Lower lobe of right lung (tissue), 2 donors: ENCODE data around the gene TNFAIP8L3. TPM values are rescaled to one million over a fixed set of nuclear protein-coding genes. Genes with fewer than 3 reads are reported as not detected.

Experiments
- ATAC-seq, 2 donors: fragments of 200-7000 bp; cut with Tn5 transposase; one replicate each; pipeline ENCODE4 v1.9.1; 2020 to 2022; ENCODE audit warnings: mild to moderate bottlenecking in 2 of 2, moderate library complexity in 2 of 2
- DNase-seq: peaks from one replicate; pipeline ENCODE4 v3.0.0-alpha.2; 2020
- H3K27ac ChIP-seq: fragments of 200-600 bp; one replicate; pipeline ENCODE4 v1.8.0; 2022
- H3K27me3 ChIP-seq: fragments of 200-600 bp; one replicate; pipeline ENCODE4 v1.8.0; 2022; ENCODE audit warnings: low read depth
- H3K36me3 ChIP-seq: fragments of 200-600 bp; one replicate; pipeline ENCODE4 v1.8.0; 2022; ENCODE audit warnings: mild to moderate bottlenecking
- H3K4me1 ChIP-seq: fragments of 200-600 bp; one replicate; pipeline ENCODE4 v1.8.0; 2022
- H3K4me3 ChIP-seq: fragments of 200-600 bp; one replicate; pipeline ENCODE4 v1.8.0; 2022; ENCODE audit warnings: mild to moderate bottlenecking
- H3K9me3 ChIP-seq: fragments of 200-600 bp; one replicate; pipeline ENCODE4 v1.8.0; 2022
- intact Hi-C: fragments of 100-400 bp; cut with DNase I; formaldehyde crosslinking; loops from one replicate; pipeline ENCODE4 v1.11.0; 2022
- total RNA-seq: library from RNA; stranded (reverse); fragmentation: NEBNext Ultra II Directional; extraction: Animal tissue kit (Norgen Biotek cat#: 25700); gene quantifications from one replicate; pipeline ENCODE4 v1.2.1, GENCODE V29; 2021
- TF ChIP-seq, protein P1 (sequence below): fragments of 200-600 bp; IDR thresholded peaks from one replicate; pipeline ENCODE4 v1.8.0; 2022; ENCODE audit warnings: antibody characterized with exemption, mild to moderate bottlenecking
- donor health status: DM: no; HTN: yes; CAD: no; lungs with severe emphysema.

The TNFAIP8L3 gene
- total RNA-seq, 1 donor from 2014 or later: 10.4 TPM

DNA sequence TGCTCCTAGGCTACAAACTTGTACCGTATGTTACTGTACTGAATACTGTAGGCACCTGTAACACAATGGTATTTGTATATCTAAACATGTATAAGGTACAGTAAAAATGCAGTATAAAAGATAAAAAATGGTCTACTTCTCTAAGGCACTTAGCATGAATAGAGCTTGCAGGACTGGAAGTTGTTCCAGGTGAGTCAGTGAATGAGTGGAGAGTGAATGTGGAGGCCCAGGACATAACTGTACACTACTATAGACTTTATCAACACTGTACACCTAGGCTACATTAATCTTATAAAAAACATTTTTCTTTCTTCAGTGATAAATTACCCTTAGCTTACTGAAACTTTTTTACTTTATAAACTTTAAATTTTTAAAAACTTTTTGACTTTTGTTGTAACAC, 12.5 kb downstream of the TNFAIP8L3 start:
- H3K9me3 ChIP-seq: no peaks in the 10 kb centered on the region
- intact Hi-C loops: no loop called here
- DNase-seq (no peak), ATAC-seq (no peak)
- no peaks in the 10 kb centered on the region for H3K36me3 ChIP-seq
- H3K27me3 ChIP-seq: no peaks in the 10 kb centered on the region
- no peak overlapping the region for H3K27ac ChIP-seq
- TF ChIP-seq, protein P1, sequence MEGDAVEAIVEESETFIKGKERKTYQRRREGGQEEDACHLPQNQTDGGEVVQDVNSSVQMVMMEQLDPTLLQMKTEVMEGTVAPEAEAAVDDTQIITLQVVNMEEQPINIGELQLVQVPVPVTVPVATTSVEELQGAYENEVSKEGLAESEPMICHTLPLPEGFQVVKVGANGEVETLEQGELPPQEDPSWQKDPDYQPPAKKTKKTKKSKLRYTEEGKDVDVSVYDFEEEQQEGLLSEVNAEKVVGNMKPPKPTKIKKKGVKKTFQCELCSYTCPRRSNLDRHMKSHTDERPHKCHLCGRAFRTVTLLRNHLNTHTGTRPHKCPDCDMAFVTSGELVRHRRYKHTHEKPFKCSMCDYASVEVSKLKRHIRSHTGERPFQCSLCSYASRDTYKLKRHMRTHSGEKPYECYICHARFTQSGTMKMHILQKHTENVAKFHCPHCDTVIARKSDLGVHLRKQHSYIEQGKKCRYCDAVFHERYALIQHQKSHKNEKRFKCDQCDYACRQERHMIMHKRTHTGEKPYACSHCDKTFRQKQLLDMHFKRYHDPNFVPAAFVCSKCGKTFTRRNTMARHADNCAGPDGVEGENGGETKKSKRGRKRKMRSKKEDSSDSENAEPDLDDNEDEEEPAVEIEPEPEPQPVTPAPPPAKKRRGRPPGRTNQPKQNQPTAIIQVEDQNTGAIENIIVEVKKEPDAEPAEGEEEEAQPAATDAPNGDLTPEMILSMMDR: no peak
- H3K4me3 ChIP-seq: no peak overlapping the region
- peaks cover 2% of the 10 kb centered on the region for H3K4me1 ChIP-seq

DNA sequence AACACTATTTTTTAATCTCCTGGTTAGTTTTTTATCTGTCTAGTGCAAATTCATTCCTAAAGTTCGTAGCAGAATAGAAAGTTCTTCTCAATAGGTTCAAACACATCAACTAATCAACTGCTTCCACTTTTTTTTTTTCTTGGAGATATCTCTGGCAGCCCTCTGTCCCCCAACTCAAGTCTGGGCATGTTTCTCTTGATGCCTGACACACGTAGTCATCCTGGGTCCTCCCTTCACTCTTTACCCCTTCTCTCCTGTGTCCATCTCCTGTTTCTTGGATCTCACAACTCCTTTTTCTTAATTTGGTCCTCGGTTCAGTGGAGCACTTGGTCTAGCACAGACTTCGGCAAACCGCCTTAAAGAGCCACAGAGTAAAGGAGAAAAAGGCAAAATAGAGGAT, 14.4 kb downstream of the TNFAIP8L3 start:
- no peak for DNase-seq
- Histone ChIP-seq H3K4me1 (peaks cover 14% of the 10 kb centered on the region), H3K9me3 (no peaks in the 10 kb centered on the region), H3K36me3 (no peaks in the 10 kb centered on the region), H3K27me3 (no peaks in the 10 kb centered on the region), H3K27ac (no peak overlapping the region), H3K4me3 (no peak overlapping the region)
- intact Hi-C loops: no loop called here
- no peak for ATAC-seq
- TF ChIP-seq, protein P1: no peak

DNA sequence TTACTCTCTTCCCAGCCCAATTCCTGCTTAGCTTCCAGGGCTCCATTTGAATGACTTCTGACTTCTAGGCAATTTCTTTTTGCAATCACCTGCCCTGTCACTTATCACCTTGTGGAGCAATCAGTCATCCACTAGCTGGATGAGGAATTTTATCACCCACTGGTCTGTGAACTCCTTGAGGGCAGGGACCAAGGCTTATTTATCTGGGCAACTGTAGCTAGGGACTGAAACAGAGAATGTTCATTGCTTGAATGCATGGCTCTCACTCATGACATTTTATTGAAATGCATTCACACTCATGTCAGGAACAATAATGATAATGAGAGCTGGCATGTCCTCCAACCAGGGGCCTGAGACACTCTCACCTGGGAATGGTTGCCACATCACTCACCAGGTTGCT, 15.5 kb downstream of the TNFAIP8L3 start:
- Histone ChIP-seq H3K4me1 (peaks cover 14% of the 10 kb centered on the region), H3K27ac (no peak overlapping the region), H3K9me3 (no peaks in the 10 kb centered on the region), H3K36me3 (no peaks in the 10 kb centered on the region), H3K4me3 (no peak overlapping the region), H3K27me3 (no peaks in the 10 kb centered on the region)
- TF ChIP-seq, protein P1: no peak
- DNase-seq (no peak), ATAC-seq (no peak)
- intact Hi-C loops: no loop called here

DNA sequence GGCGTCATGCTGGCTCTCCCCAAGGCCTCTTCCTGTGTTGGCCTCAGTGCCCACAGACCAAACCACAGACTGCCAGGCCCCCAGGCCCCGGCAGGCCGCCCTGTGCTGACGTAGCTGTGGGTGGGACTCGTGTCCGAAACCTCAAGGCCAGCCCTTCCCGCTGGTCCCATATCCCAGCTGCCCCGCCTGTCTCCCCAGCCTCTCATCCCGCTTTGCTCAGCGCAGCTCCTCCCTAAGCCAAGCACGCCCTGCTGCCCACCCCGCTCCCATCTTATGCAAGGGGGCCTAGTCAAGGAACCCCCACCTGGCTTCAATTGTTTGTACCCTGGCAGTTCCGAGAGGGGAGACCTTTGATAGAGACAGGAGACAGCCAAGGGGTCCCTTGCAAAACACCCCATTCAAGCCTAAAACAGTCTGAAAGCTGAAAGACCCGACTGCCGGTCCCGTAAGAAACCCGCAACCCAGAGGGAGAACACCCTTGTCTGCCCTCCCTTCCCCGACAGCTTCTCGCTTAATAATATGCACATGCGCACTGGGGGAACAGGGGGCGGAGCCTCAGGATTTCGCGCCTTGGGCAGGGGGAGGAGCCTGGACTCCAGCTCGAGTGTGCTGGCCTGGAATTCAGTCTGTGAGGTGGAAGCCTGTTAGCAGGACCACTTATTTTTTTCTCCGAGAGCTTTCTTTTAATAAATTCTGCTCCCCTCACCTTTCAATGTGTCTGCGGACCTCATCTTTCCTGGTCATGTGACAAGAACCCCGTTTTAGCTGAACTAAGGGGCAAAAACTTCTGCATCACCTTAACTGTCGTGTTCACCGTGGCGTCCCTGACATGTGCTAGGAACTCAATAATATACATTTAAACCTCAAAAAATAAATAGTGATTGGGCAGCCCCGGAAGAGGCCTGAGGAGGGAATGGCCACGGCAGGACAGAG, 17.2 kb downstream of the TNFAIP8L3 start:
- Histone ChIP-seq H3K27ac (peak overlapping the region; percentile 49), H3K9me3 (no peaks in the 10 kb centered on the region), H3K4me1 (peaks cover 14% of the 10 kb centered on the region), H3K27me3 (no peaks in the 10 kb centered on the region), H3K36me3 (no peaks in the 10 kb centered on the region), H3K4me3 (peak overlapping the region; percentile 46)
- TF ChIP-seq, protein P1: no peak
- DNase-seq (peak; percentile 79), ATAC-seq (peak; percentile 87 to 89)
- intact Hi-C loops: no loop called here

DNA sequence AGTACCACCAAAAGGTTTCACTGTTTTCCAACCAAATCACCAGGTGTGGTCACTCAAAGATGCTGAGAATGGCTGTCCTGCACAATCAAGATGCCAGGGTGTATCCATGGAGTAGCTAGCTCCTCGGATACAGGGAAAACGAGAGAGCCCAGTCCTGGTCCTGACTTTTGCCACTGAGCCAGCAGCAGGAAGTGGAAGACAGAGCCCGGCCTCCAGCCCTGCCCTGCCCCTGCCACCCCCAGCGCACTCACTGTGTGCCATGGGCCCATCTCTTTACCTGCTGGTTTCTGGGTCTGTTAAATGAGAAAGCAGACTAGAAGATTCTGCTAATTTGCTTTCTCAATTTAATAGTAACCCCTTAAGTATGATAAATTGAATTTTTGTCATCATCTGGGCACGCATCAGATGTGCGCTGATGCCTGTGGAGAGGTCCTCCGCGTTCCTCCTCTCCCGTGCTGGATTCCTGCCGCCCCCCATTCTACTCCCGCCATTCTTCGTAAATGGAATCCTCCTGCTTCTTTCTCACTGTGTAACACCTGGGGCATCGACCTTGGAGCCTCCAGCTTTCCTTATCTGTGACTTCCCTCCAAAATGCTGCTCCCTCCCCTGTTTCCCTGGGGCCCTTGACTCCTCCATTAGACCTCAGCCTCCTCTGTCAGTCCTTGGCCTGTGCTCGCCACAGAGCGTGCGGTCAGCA, 18.0 kb downstream of the TNFAIP8L3 start:
- peak overlapping the region; percentile 46 for H3K4me3 ChIP-seq
- H3K9me3 ChIP-seq: no peaks in the 10 kb centered on the region
- no peaks in the 10 kb centered on the region for H3K27me3 ChIP-seq
- H3K4me1 ChIP-seq: peaks cover 14% of the 10 kb centered on the region
- H3K36me3 ChIP-seq: no peaks in the 10 kb centered on the region
- DNase-seq (no peak), ATAC-seq (no peak)
- H3K27ac ChIP-seq: peak overlapping the region; percentile 49
- TF ChIP-seq, protein P1: no peak
- intact Hi-C loops: no loop called here
